Motor neuron (in vitro differentiated cells): ENCODE results near the gene TPD52L1. TPM values are rescaled to one million over a fixed set of nuclear protein-coding genes. Genes with fewer than 3 reads are reported as not detected.

Source experiments
- ATAC-seq, 8 experiments: fragments of 200-7000 bp; cut with Tn5 transposase; replicated peaks in 6 of 8; 2 replicates each; pipeline ENCODE4 v1.8.0; 2021; ENCODE audit warnings: mild to moderate bottlenecking in 8 of 8, moderate library complexity in 8 of 8
- H3K27ac ChIP-seq, 2 donors: fragments of 250-450 bp; sonication (Bioruptor Pico); 2 replicates each; pipeline ENCODE4 v1.9.0; 2021; ENCODE audit warnings: antibody characterized with exemption in 2 of 2, mild to moderate bottlenecking in 2 of 2, moderate library complexity in 1 of 2
- H3K4me1 ChIP-seq, 2 donors: fragments of 250-450 bp; sonication (Bioruptor Pico); replicated peaks in 1 of 2; 2 replicates each; pipeline ENCODE4 v1.6.1; 2021; ENCODE audit warnings: antibody characterized with exemption in 2 of 2, mild to moderate bottlenecking in 2 of 2, moderate library complexity in 1 of 2
- H3K4me3 ChIP-seq, 5 donors: fragments of 250-450 bp; sonication (Bioruptor Pico); 2 replicates each; pipeline ENCODE4 v1.9.0; 2021; ENCODE audit warnings: antibody characterized with exemption in 5 of 5, mild to moderate bottlenecking in 5 of 5, moderate library complexity in 4 of 5
- WGBS, 10 experiments: fragments of 450-650 bp; shearing (Covaris generic); methylation state at CpG; one replicate each; pipeline ENCODE4 v1.0.0; 2022; 5-methylcytosine and 5-hydroxymethylcytosine counted together
- in situ Hi-C, 9 experiments: fragments of 400-800 bp; cut with MboI; loops; one replicate each; pipeline ENCODE4 v1.15.0; 2021; ENCODE audit warnings: low sequenced_read_pairs in 9 of 9, low pct_unique_long_range_greater_than_20kb in 2 of 9; ENCODE audit not compliant: unreplicated experiment in 9 of 9
- total RNA-seq, 8 experiments: library from RNA; unstranded; fragments of 300-600 nt; gene quantifications; 2 replicates each; pipeline versions ENCODE4 v1.2.3 to v1.2.4, GENCODE V29; 2022

TPD52L1 gene, protein sequence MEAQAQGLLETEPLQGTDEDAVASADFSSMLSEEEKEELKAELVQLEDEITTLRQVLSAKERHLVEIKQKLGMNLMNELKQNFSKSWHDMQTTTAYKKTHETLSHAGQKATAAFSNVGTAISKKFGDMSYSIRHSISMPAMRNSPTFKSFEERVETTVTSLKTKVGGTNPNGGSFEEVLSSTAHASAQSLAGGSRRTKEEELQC
- 100 to 1,000 TPM in 3 of 8 experiments, 10 to 100 TPM in 4, 1 to 10 TPM in 1; 3.8 to 638 (median 26.5) TPM for total RNA-seq

DNA sequence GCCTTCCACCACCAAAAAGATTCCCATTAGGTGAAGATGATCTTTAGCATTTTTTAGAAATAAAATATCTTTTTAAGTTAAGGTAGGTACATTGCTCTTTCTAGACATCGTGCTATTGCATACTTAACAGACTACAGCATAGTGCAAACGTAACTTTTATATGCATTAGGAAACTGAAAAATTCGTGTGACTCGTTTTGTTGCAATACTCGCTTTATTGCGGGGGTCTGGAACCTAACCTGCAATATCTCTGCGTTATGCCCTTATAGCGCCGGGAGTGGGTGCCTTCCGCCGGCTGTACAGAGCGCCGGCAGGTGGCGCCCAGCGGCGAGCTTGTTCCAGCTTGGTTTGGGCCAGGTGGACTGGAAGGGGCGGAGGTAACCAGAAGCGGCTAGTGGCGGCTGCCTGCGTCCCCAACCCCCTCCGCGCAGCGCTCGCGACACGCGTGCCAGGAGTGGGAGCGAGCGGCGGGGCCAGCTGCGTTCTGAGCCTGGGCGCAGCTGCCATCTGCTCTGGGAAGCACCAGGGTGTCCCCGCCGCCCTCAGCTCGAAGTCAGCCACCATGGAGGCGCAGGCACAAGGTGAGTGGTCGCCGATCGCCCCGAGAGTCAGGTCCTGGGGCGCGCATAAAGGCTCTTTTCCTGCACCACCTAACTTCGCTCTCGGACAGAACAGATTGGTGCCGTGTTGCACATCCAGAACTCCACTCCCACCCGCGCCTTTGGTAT lies at the start of gene TPD52L1:
TSS of gene TPD52L1 (plus strand) at position 383 of the 727 bp plus-strand sequence. CDS start at position 562, 179 bp downstream.
- ATAC-seq = peak; percentile 56 to 97 (median 94)
- Histone ChIP-seq H3K27ac (no peak within 1 kb of the TSS), H3K4me3 (peak within 1 kb of the TSS; percentile 37 to 67 (median 45)), H3K4me1 (peaks cover 0 to 2% of the 10 kb centered on the region in 2 donors)
- in situ Hi-C loops = no loop called here
- 0 to 23% (median 1%) methylated on average over 1 to 25 of the region's 47 CpGs; no CpG with 5 or more reads in 2 of the 10 experiments for WGBS, 10 experiments

DNA sequence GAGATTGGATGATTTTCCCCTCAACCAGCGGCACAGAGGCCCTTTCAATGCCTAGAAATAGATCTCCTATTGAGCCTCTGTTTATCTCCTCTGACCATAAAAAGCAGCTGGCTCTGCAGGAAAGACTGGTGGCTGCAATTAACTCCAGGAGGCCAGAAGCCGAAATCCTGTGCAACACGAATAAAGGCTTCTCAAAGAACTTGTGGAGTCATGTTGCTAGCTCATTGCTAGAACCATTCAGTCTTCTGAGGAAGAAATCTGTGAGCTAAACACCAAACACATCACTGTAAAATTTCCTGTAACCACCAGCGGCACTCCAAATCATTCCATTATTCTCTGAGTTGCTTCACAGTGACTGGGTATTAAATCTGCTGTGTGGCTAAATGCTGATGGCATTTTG lies 49.1 kb upstream of the TPD52L1 start:
- Histone ChIP-seq H3K4me1 (peaks cover 5 to 7% of the 10 kb centered on the region in 2 donors), H3K4me3 (no peak overlapping the region), H3K27ac (no peak overlapping the region)
- ATAC-seq = peak in 1 of 8 experiments; percentile 8
- in situ Hi-C loops = loop anchor here in 2 of 9 experiments (25.0 kb wide), 2 partner anchors 217 to 242 kb away; no protein-coding TSS in a partner anchor
- 0 to 42% (median 13%) methylated on average over 1 to 4 of the region's 4 CpGs; no CpG with 5 or more reads in 1 of the 10 experiments for WGBS, 10 experiments

DNA sequence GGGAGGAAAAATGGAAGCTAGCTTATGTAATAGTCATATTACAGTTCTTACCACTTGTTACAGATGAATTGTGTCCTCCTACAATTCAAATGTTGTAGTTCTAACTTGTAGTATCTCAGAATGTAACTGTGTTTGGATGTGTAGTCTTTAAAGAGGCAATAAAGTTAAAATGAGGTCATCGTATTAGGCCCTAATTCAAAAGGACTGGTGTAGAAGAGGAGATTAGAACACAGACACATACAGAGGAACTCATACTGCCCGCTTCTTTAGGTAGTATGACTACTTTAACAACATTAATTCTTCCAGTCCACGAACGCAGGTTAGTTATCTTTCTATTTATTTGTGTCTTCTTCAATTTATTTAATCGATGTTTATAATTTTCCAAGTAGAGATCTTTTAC lies 46.5 kb upstream of the TPD52L1 start:
- ATAC-seq = no peak
- Histone ChIP-seq H3K27ac (no peak overlapping the region), H3K4me1 (peaks cover 5 to 7% of the 10 kb centered on the region in 2 donors), H3K4me3 (no peak overlapping the region)
- in situ Hi-C loops = loop anchor here in 2 of 9 experiments (25.0 kb wide), 2 partner anchors 220 to 245 kb away; no protein-coding TSS in a partner anchor
- 82 to 100% (median 95%) methylated on average over 1 to 5 of the region's 5 CpGs for WGBS, 10 experiments

DNA sequence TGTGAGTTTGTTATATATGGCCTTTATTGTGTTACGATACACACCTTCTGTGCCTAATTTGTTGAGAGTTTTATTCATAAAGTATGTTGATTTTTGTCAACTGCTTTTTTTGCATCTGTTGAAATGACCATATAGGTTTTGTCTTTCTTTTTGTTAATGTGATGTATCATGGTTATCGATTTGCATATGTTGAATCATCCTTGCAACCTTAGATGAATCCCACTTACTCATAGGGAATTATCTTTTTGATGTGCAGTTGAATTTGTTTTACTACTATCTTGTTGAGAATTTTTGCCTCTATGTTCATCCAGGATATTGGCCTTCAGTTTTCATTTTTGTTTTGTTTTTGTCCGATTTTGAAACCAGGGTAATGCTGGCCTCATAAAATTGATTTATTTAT lies 45.7 kb upstream of the TPD52L1 start:
- peak in 2 of 8 experiments; percentile 47 to 68 for ATAC-seq
- no peak overlapping the region for H3K27ac ChIP-seq
- peaks cover 5 to 7% of the 10 kb centered on the region in 2 donors for H3K4me1 ChIP-seq
- no peak overlapping the region for H3K4me3 ChIP-seq
- 23 to 98% (median 90%) methylated on average over 1 to 3 of the region's 3 CpGs; no CpG with 5 or more reads in 1 of the 10 experiments for WGBS, 10 experiments
- in situ Hi-C loops = loop anchor here in 2 of 9 experiments (25.0 kb wide), 2 partner anchors 221 to 246 kb away; no protein-coding TSS in a partner anchor

DNA sequence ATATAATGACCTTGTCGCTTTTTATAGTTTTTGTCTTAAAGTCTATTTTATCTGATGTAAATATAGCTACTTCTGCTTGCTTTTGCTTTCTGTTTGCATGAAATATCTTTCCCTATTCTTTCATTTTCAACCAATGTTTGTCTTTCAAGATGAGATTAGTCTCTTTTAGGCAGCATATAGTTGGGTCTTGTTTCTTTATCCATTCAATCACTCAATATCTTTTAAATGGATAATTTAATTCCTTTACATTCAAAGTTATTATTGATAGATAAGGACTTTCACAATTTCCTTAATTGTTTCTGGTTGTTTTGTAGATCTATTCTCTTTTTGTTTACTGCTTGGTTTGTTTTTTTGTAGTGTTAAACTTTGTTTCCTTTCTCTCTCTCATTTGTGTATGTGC lies 43.5 kb upstream of the TPD52L1 start:
- Histone ChIP-seq H3K4me1 (no peaks in the 10 kb centered on the region), H3K27ac (no peak overlapping the region), H3K4me3 (no peak overlapping the region)
- in situ Hi-C loops = loop anchor here in 6 of 9 experiments (5.0 to 25.0 kb wide), 4 partner anchors 223 to 248 kb away; no protein-coding TSS in a partner anchor
- no peak for ATAC-seq
- 65 to 100% (median 88%) methylated on average over 1 of the region's 1 CpG; no CpG with 5 or more reads in 1 of the 10 experiments for WGBS, 10 experiments

DNA sequence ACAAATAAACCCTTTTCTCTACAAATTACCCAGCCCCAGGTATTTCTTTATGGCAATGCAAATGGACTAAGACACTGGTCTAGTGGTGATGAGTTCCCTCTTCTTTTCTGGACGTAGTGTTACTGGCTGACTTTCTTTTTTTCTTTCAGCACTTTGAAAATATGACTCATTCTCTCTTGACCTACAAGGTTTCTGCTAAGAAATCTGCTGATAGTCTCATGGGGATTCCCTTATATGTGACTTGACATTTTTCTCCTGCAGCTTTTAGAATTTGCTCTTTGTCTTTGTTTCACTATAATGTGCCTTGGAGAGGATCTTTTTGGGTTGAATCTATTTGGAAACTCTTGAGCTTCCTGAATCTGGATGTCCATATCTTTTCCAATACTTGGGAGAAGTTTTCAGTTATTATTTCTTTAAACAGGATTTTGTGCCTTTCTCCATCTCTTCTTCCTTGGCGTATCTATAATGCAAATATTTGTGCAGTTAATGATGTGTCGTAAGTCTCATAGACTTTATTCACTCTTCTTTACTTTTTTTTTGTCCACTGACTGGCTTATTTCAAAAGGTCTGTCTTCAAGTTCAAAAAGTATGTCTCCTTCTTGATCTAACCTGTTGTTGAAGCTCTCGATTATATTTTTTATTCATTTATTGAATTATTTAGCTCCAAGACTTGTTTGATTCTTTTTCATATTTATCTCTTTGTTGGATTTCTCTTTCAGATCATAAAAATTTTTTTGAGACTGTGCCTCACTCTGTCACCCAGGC lies 42.2 kb upstream of the TPD52L1 start:
- Histone ChIP-seq H3K4me1 (peaks cover 0 to 8% of the 10 kb centered on the region in 2 donors), H3K4me3 (no peak overlapping the region), H3K27ac (no peak overlapping the region)
- no peak for ATAC-seq
- whole genome bisulfite sequencing, 10 experiments = 77 to 94% (median 90%) methylated on average over 2 to 4 of the region's 4 CpGs
- in situ Hi-C loops = loop anchor here in 6 of 9 experiments (5.0 to 25.0 kb wide), 4 partner anchors 224 to 249 kb away; no protein-coding TSS in a partner anchor

DNA sequence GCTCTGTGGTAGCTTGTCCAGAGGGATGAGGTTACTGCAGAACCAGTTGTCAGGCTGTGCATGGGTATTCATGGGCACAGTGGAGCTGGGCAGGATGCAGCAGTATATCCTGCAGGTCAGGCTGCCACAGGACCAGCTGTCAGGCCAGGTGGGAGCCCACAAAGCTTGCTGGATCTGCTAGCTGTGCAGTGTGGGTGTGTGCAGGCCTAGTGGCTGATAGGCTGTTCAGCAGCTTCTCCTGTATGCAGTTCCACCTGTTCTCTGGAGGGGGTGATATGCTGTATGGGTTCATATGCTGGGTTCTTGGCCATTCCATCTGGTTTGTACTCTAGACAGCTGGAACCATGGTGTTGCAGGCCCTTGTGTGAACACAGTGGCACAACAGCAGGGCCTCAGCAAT lies 40.6 kb upstream of the TPD52L1 start:
- Histone ChIP-seq H3K4me1 (peaks cover 0 to 8% of the 10 kb centered on the region in 2 donors), H3K27ac (no peak overlapping the region), H3K4me3 (no peak overlapping the region)
- in situ Hi-C loops = loop anchor here in 6 of 9 experiments (5.0 to 25.0 kb wide), 4 partner anchors 226 to 251 kb away; no protein-coding TSS in a partner anchor
- ATAC-seq = peak in 1 of 8 experiments; percentile 38

DNA sequence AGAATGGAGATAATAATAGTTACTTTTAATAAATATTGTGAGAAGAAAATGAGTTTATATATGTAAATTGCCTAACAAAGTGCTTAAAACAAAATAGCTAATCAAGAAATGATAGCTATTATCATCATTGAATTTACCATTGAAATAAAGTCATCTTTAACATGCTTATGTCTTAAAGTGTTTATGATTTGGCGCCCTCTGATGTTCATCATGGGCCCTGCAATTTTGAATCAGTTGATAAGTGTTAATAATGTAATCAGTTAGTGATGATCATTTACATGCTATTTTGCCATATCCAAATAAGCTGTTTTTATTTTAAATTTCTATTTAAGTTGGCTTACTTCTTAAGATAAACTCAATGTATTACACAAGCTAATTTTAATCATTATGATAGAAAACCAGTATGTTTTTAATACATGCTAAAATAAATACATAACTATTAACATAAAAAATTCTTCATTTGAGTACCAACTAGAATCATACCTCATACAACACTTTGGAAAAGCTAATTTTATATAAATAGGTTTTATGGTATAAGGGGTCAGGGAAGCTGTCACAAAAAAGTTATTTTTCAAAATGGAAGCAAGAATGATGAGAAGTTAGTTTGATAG lies 39.2 kb upstream of the TPD52L1 start:
- in situ Hi-C loops = loop anchor here in 6 of 9 experiments (5.0 to 25.0 kb wide), 4 partner anchors 227 to 252 kb away; no protein-coding TSS in a partner anchor
- peaks cover 0 to 8% of the 10 kb centered on the region in 2 donors for H3K4me1 ChIP-seq
- H3K4me3 ChIP-seq = no peak overlapping the region
- no peak overlapping the region for H3K27ac ChIP-seq
- no peak for ATAC-seq
- 0 to 11% (median 0%) methylated on average over 1 of the region's 1 CpG; no CpG with 5 or more reads in 1 of the 10 experiments for WGBS, 10 experiments

DNA sequence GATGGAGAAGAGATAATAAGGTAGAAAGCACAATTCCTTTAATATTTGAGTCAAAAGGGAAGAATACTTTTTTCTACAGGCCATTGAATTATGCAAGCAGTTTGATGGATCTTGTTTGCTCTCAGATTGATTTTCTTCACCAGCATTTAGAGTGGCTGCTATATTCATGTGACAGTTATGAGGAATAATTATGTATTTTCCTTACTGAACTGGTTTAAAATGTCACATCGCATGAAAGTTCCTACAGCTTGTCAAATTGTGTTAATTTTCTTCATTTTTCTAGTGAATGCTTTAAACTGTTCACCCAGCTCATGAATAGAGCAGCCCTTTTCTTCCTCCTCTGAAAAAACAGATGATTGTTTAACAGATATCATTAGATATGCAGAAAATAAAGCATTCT lies 37.4 kb upstream of the TPD52L1 start:
- 20 to 100% (median 89%) methylated on average over 1 of the region's 1 CpG; no CpG with 5 or more reads in 1 of the 10 experiments for WGBS, 10 experiments
- Histone ChIP-seq H3K4me1 (peaks cover 0 to 8% of the 10 kb centered on the region in 2 donors), H3K4me3 (no peak overlapping the region), H3K27ac (no peak overlapping the region)
- ATAC-seq = peak in 1 of 8 experiments; percentile 24
- in situ Hi-C loops = loop anchor here in 5 of 9 experiments (10.0 to 25.0 kb wide), 3 partner anchors 229 to 254 kb away; no protein-coding TSS in a partner anchor

DNA sequence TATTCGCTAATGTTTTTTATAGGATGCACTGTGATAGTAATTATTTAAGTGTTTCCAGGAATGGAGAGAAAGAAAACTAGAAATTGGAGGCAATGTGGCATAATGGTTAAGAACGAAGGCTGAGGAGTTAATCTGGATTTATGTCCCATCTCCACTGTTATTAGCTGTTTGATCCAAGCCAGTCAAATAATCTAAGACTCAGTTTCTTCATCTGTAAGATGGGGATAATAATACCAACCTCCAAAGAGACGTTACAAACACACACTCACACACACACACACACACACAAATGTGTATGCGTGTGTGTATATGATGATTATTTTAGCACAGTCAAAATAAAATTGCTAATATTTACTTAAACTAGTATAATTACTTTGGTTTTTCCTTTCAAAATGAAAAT lies 36.9 kb upstream of the TPD52L1 start:
- no peak overlapping the region for H3K4me3 ChIP-seq
- H3K4me1 ChIP-seq = peaks cover 0 to 8% of the 10 kb centered on the region in 2 donors
- in situ Hi-C loops = loop anchor here in 5 of 9 experiments (10.0 to 25.0 kb wide), 3 partner anchors 229 to 254 kb away; no protein-coding TSS in a partner anchor
- no peak overlapping the region for H3K27ac ChIP-seq
- no peak for ATAC-seq
- WGBS, 10 experiments = 50 to 95% (median 81%) methylated on average over 2 to 4 of the region's 4 CpGs; no CpG with 5 or more reads in 1 of the 10 experiments

DNA sequence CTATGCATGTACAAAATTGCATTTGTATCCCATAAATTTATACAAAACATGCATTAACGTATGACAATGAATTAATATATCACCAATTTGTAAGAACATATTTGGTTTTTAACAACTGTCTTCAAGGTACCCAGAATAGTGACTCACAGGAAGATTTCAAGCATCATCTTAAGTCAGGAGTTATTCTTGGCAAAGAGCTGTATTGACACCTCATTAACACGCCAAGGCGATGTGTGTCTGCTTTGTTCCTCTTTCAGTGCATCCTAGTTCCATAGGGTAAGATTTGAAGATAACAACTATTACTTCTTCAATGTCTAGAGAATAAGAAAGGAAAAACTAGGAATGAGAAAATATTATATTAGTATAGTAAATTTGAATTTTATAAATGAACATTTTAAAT lies 35.8 kb upstream of the TPD52L1 start:
- Histone ChIP-seq H3K4me1 (peaks cover 0 to 8% of the 10 kb centered on the region in 2 donors), H3K4me3 (no peak overlapping the region), H3K27ac (no peak overlapping the region)
- ATAC-seq = no peak
- in situ Hi-C loops = loop anchor here in 5 of 9 experiments (10.0 to 25.0 kb wide), 3 partner anchors 231 to 256 kb away; no protein-coding TSS in a partner anchor
- 58 to 100% (median 100%) methylated on average over 1 to 3 of the region's 3 CpGs; no CpG with 5 or more reads in 3 of the 10 experiments for WGBS, 10 experiments
